ENCODE measurements around the gene SERGEF.

The SERGEF gene

DNA sequence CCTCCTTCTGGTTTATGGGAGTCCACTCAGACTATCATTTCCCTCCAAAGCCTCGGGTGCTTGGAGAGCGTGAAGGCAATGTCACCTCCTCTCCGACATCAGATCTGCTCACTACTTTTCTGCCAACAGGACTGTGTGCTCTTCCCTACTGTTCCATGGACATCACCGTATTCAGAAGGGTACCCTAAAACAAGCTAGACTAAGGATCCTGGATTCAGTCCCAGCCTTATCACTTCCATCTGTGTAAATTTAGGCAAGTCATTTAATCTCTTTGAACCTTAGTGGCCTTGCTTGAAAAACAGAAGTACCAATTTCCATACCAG is 200.0 kb downstream of the SERGEF start:
- H3K27me3 ChIP-seq (ENCODE audit: control insufficient read depth in 5 of 5, insufficient read depth in 4 of 5, low read length in 5 of 5): no peaks in the 10 kb centered on the region
- no peak overlapping the region for H3K27ac ChIP-seq (ENCODE audit: low read depth, low read length)
- no peak overlapping the region for H3K4me3 ChIP-seq (ENCODE audit: low read depth in 1 of 5, low read length in 5 of 5)
- no peak overlapping the region for H3K9ac ChIP-seq (ENCODE audit: low read length in 5 of 5)
- H3K4me1 ChIP-seq (ENCODE audit: control insufficient read depth in 5 of 5, insufficient read depth in 5 of 5, low read length in 5 of 5): peaks cover 0 to 36% (median 0%) of the 10 kb centered on the region in 5 donors
- no peaks in the 10 kb centered on the region for H3K36me3 ChIP-seq (ENCODE audit: control insufficient read depth in 5 of 5, insufficient read depth in 5 of 5, low read length in 5 of 5)
- H3K9me3 ChIP-seq (ENCODE audit: control insufficient read depth in 5 of 5, low read length in 5 of 5): no peaks in the 10 kb centered on the region

- Histone ChIP-seq H3K9ac (ENCODE audit: low read length in 5 of 5) (no peak overlapping the region), H3K36me3 (ENCODE audit: control insufficient read depth in 5 of 5, insufficient read depth in 5 of 5, low read length in 5 of 5) (no peaks in the 10 kb centered on the region), H3K27ac (ENCODE audit: low read depth, low read length) (no peak overlapping the region), H3K4me1 (ENCODE audit: control insufficient read depth in 5 of 5, insufficient read depth in 5 of 5, low read length in 5 of 5) (peaks cover 0 to 36% (median 0%) of the 10 kb centered on the region in 5 donors), H3K4me3 (ENCODE audit: low read depth in 1 of 5, low read length in 5 of 5) (no peak overlapping the region), H3K9me3 (ENCODE audit: control insufficient read depth in 5 of 5, low read length in 5 of 5) (no peaks in the 10 kb centered on the region), H3K27me3 (ENCODE audit: control insufficient read depth in 5 of 5, insufficient read depth in 4 of 5, low read length in 5 of 5) (no peaks in the 10 kb centered on the region)
Observed at GRCh38 chr11:17812091-17812864, 200.6 kb downstream of the SERGEF start.

DNA sequence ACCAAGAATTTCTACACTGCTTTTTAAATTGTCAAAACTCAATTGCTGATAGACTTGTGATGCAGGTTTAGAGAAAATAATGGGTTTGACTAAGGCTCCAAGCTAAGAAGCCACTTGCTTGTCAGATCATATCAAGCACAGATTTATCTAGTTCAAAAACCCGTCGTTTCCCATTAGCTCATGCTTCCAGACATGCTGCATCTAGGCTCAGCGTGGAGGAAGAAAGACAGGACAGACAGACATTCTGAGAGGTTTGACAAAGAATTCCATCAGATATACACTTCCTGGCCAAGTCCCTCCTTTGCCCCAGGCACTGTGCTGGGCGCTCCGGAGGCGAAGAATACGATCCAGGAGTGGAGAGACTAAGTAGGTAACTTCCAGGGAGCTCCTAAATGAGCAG is 201.5 kb downstream of the SERGEF start:
- Histone ChIP-seq H3K4me3 (ENCODE audit: low read depth in 1 of 5, low read length in 5 of 5) (no peak overlapping the region), H3K9me3 (ENCODE audit: control insufficient read depth in 5 of 5, low read length in 5 of 5) (no peaks in the 10 kb centered on the region), H3K4me1 (ENCODE audit: control insufficient read depth in 5 of 5, insufficient read depth in 5 of 5, low read length in 5 of 5) (peaks cover 0 to 32% (median 0%) of the 10 kb centered on the region in 5 donors), H3K27me3 (ENCODE audit: control insufficient read depth in 5 of 5, insufficient read depth in 4 of 5, low read length in 5 of 5) (no peaks in the 10 kb centered on the region), H3K9ac (ENCODE audit: low read length in 5 of 5) (no peak overlapping the region), H3K27ac (ENCODE audit: low read depth, low read length) (no peak overlapping the region), H3K36me3 (ENCODE audit: control insufficient read depth in 5 of 5, insufficient read depth in 5 of 5, low read length in 5 of 5) (no peaks in the 10 kb centered on the region)

DNA sequence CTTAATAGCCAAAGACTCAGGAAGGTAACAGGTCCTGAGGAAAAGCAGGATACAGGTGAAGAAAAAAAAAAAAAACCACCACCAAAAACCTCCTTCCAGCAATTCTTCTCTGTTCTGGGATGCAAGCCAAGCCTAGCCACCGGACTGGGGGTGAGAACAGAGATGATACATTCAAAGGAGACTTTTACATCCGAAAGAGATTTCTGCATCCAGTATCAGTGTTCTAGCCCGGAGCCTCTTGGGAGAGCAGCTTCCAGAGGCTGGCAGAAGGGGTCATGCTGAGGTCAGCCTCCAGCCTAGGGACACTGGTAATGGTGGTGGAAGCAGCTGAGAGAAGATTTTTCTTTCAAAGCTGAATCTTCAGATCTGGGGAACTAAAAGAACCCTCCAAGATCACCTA is 202.1 kb downstream of the SERGEF start:
- no peaks in the 10 kb centered on the region for H3K36me3 ChIP-seq (ENCODE audit: control insufficient read depth in 5 of 5, insufficient read depth in 5 of 5, low read length in 5 of 5)
- no peak overlapping the region for H3K27ac ChIP-seq (ENCODE audit: low read depth, low read length)
- H3K9me3 ChIP-seq (ENCODE audit: control insufficient read depth in 5 of 5, low read length in 5 of 5): no peaks in the 10 kb centered on the region
- no peaks in the 10 kb centered on the region for H3K27me3 ChIP-seq (ENCODE audit: control insufficient read depth in 5 of 5, insufficient read depth in 4 of 5, low read length in 5 of 5)
- H3K4me1 ChIP-seq (ENCODE audit: control insufficient read depth in 5 of 5, insufficient read depth in 5 of 5, low read length in 5 of 5): peaks cover 0 to 28% (median 0%) of the 10 kb centered on the region in 5 donors
- no peak overlapping the region for H3K4me3 ChIP-seq (ENCODE audit: low read depth in 1 of 5, low read length in 5 of 5)
- H3K9ac ChIP-seq (ENCODE audit: low read length in 5 of 5): no peak overlapping the region

DNA sequence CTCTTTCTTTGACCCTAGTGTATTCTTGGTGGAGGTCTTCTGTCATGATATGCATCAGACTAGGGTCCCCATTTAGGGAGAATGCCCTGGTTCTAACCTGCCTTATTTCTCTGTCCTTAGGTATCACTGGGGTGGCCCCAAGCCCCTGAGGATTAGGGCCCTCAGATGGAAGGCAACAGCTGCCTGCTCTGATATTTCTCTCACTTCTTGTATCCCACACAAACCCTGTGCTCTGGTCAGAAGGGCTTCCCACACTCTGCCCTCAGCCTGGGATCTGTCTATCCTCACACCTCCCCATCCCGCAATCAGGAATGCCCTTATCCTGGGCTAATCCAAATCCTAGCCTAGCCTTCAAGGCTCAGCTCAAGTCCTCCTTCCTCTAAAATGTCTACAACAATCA is 202.8 kb downstream of the SERGEF start:
- no peak overlapping the region for H3K4me3 ChIP-seq (ENCODE audit: low read depth in 1 of 5, low read length in 5 of 5)
- H3K27me3 ChIP-seq (ENCODE audit: control insufficient read depth in 5 of 5, insufficient read depth in 4 of 5, low read length in 5 of 5): no peaks in the 10 kb centered on the region
- no peaks in the 10 kb centered on the region for H3K36me3 ChIP-seq (ENCODE audit: control insufficient read depth in 5 of 5, insufficient read depth in 5 of 5, low read length in 5 of 5)
- no peak overlapping the region for H3K9ac ChIP-seq (ENCODE audit: low read length in 5 of 5)
- peaks cover 0 to 28% (median 0%) of the 10 kb centered on the region in 5 donors for H3K4me1 ChIP-seq (ENCODE audit: control insufficient read depth in 5 of 5, insufficient read depth in 5 of 5, low read length in 5 of 5)
- no peaks in the 10 kb centered on the region for H3K9me3 ChIP-seq (ENCODE audit: control insufficient read depth in 5 of 5, low read length in 5 of 5)
- H3K27ac ChIP-seq (ENCODE audit: low read depth, low read length): no peak overlapping the region

DNA sequence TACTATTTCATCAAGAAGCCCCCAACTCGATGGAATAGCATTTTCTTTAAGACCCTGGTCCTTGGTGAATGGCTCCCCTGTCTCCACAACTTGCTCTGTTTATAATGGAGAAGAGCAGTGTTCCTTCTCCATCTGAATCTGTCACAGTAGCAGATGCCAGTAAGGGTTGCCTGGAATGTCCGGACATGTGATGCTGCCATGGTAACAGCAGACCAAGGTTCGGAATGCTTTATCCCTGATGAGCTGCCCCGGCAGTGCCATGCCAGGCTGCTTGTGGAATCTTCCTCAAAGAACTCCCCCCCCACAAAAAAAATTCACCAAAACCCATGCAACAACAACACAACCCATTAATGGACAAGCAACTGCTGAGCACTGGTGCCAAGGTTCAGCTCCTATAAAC is 205.8 kb downstream of the SERGEF start:
- Histone ChIP-seq H3K27ac (ENCODE audit: low read depth, low read length) (no peak overlapping the region), H3K4me1 (ENCODE audit: control insufficient read depth in 5 of 5, insufficient read depth in 5 of 5, low read length in 5 of 5) (peaks cover 0 to 20% (median 0%) of the 10 kb centered on the region in 5 donors), H3K4me3 (ENCODE audit: low read depth in 1 of 5, low read length in 5 of 5) (no peak overlapping the region), H3K9me3 (ENCODE audit: control insufficient read depth in 5 of 5, low read length in 5 of 5) (no peaks in the 10 kb centered on the region), H3K27me3 (ENCODE audit: control insufficient read depth in 5 of 5, insufficient read depth in 4 of 5, low read length in 5 of 5) (no peaks in the 10 kb centered on the region), H3K36me3 (ENCODE audit: control insufficient read depth in 5 of 5, insufficient read depth in 5 of 5, low read length in 5 of 5) (no peaks in the 10 kb centered on the region), H3K9ac (ENCODE audit: low read length in 5 of 5) (no peak overlapping the region)

GRCh38 chr11:17805873-17806272 is 207.0 kb downstream of the SERGEF start:
- peaks cover 0 to 10% (median 0%) of the 10 kb centered on the region in 5 donors for H3K4me1 ChIP-seq (ENCODE audit: control insufficient read depth in 5 of 5, insufficient read depth in 5 of 5, low read length in 5 of 5)
- no peaks in the 10 kb centered on the region for H3K9me3 ChIP-seq (ENCODE audit: control insufficient read depth in 5 of 5, low read length in 5 of 5)
- no peaks in the 10 kb centered on the region for H3K27me3 ChIP-seq (ENCODE audit: control insufficient read depth in 5 of 5, insufficient read depth in 4 of 5, low read length in 5 of 5)
- no peak overlapping the region for H3K9ac ChIP-seq (ENCODE audit: low read length in 5 of 5)
- no peaks in the 10 kb centered on the region for H3K36me3 ChIP-seq (ENCODE audit: control insufficient read depth in 5 of 5, insufficient read depth in 5 of 5, low read length in 5 of 5)
- H3K4me3 ChIP-seq (ENCODE audit: low read depth in 1 of 5, low read length in 5 of 5): no peak overlapping the region
- no peak overlapping the region for H3K27ac ChIP-seq (ENCODE audit: low read depth, low read length)

DNA sequence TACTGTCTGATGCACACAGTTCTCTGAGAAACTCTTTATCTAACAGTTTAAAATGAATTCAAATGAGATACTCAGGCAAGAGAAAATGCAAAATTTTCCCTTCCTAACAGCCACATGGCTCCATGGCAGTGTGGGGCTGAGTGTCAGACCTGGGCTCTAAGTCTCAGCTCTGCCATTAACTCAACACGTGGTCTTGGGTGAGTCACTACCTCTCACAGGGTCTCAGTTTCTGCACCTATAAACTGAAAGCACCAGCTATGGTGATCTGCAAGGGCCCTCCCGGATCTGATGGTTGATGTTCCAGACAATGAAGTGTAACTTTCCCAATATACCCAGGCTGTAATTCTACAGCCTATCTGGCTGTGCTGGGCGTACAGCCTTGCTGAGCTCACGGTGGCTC is 207.8 kb downstream of the SERGEF start:
- Histone ChIP-seq H3K27me3 (ENCODE audit: control insufficient read depth in 5 of 5, insufficient read depth in 4 of 5, low read length in 5 of 5) (no peaks in the 10 kb centered on the region), H3K9me3 (ENCODE audit: control insufficient read depth in 5 of 5, low read length in 5 of 5) (no peaks in the 10 kb centered on the region), H3K36me3 (ENCODE audit: control insufficient read depth in 5 of 5, insufficient read depth in 5 of 5, low read length in 5 of 5) (no peaks in the 10 kb centered on the region)

GRCh38 chr11:17803754-17804334 is 209.0 kb downstream of the SERGEF start:
- Histone ChIP-seq H3K36me3 (ENCODE audit: control insufficient read depth in 5 of 5, insufficient read depth in 5 of 5, low read length in 5 of 5) (no peaks in the 10 kb centered on the region), H3K9me3 (ENCODE audit: control insufficient read depth in 5 of 5, low read length in 5 of 5) (no peaks in the 10 kb centered on the region)

More for the DNA sequence above, 207.8 kb downstream of the SERGEF start:
- Histone ChIP-seq H3K9ac (ENCODE audit: low read length in 5 of 5) (no peak overlapping the region), H3K27ac (ENCODE audit: low read depth, low read length) (no peak overlapping the region), H3K4me3 (ENCODE audit: low read depth in 1 of 5, low read length in 5 of 5) (no peak overlapping the region), H3K4me1 (ENCODE audit: control insufficient read depth in 5 of 5, insufficient read depth in 5 of 5, low read length in 5 of 5) (peaks cover 0 to 4% (median 0%) of the 10 kb centered on the region in 5 donors)

GRCh38 chr11:17802491-17802890 is 210.4 kb downstream of the SERGEF start:
- Histone ChIP-seq H3K36me3 (ENCODE audit: control insufficient read depth in 5 of 5, insufficient read depth in 5 of 5, low read length in 5 of 5) (no peaks in the 10 kb centered on the region), H3K4me1 (ENCODE audit: control insufficient read depth in 5 of 5, insufficient read depth in 5 of 5, low read length in 5 of 5) (no peaks in the 10 kb centered on the region), H3K27ac (ENCODE audit: low read depth, low read length) (no peak overlapping the region), H3K4me3 (ENCODE audit: low read depth in 1 of 5, low read length in 5 of 5) (no peak overlapping the region), H3K9me3 (ENCODE audit: control insufficient read depth in 5 of 5, low read length in 5 of 5) (no peaks in the 10 kb centered on the region), H3K27me3 (ENCODE audit: control insufficient read depth in 5 of 5, insufficient read depth in 4 of 5, low read length in 5 of 5) (no peaks in the 10 kb centered on the region), H3K9ac (ENCODE audit: low read length in 5 of 5) (no peak overlapping the region)

More at GRCh38 chr11:17803754-17804334, 209.0 kb downstream of the SERGEF start:
- no peak overlapping the region for H3K9ac ChIP-seq (ENCODE audit: low read length in 5 of 5)
- H3K4me1 ChIP-seq (ENCODE audit: control insufficient read depth in 5 of 5, insufficient read depth in 5 of 5, low read length in 5 of 5): no peaks in the 10 kb centered on the region
- H3K27ac ChIP-seq (ENCODE audit: low read depth, low read length): no peak overlapping the region
- H3K4me3 ChIP-seq (ENCODE audit: low read depth in 1 of 5, low read length in 5 of 5): no peak overlapping the region
- H3K27me3 ChIP-seq (ENCODE audit: control insufficient read depth in 5 of 5, insufficient read depth in 4 of 5, low read length in 5 of 5): no peaks in the 10 kb centered on the region

Data from subcutaneous abdominal adipose tissue (tissue), 5 donors.